Activated T-helper 1 cell treated with anti-CD3 and anti-CD28 coated beads, Interleukin-12 subunit alpha, Interleukin-12 subunit beta, Interleukin-2, Interleukin-4 antibody, amounts not matched to agents 30 ng/mL and 10 ng/mL and 1 ng/mL, durations not matched to agents 14 hours and 24 hours and 36 hours (primary cell): ENCODE results near the gene CDR2. TPM values are rescaled to one million over a fixed set of nuclear protein-coding genes. Genes with fewer than 3 reads are reported as not detected.
"Not testable (repeated sequence)": the region's sequence is repeated elsewhere in the genome, so short reads cannot be mapped to it uniquely, and the experiment has no call there.

Experiments used
- DNase-seq: peaks from one replicate; pipeline ENCODE4 v3.0.0; 2021; ENCODE audit warnings: low spot score
- H3K27ac Mint-ChIP-seq: one replicate; pipeline ENCODE4 v1.8.0; 2021; ENCODE audit warnings: mild to moderate bottlenecking, mixed read lengths
- H3K27me3 Mint-ChIP-seq: one replicate; pipeline ENCODE4 v1.8.0; 2022; ENCODE audit warnings: mild to moderate bottlenecking, moderate library complexity, mixed read lengths; ENCODE audit not compliant: insufficient read depth
- H3K36me3 Mint-ChIP-seq: one replicate; pipeline ENCODE4 v1.8.0; 2021; ENCODE audit warnings: low read depth, mixed read lengths
- H3K4me1 Mint-ChIP-seq: one replicate; pipeline ENCODE4 v1.8.0; 2021; ENCODE audit warnings: low read depth, mixed read lengths
- H3K4me3 Mint-ChIP-seq: one replicate; pipeline ENCODE4 v1.8.0; 2021; ENCODE audit warnings: mild to moderate bottlenecking, moderate library complexity, mixed read lengths
- H3K9me3 Mint-ChIP-seq: one replicate; pipeline ENCODE4 v1.8.0; 2021; ENCODE audit warnings: mixed read lengths
- intact Hi-C: fragments of 100-400 bp; cut with micrococcal nuclease; formaldehyde crosslinking; loops from one replicate; pipeline ENCODE4 v1.15.1; 2024
- total RNA-seq: library from RNA; stranded (reverse); gene quantifications from 2 replicates; pipeline ENCODE4 v1.2.3, GENCODE V29; 2022

CDR2 gene
- total RNA-seq, 1 donor from 2014 or later: 43.5 TPM

- no peaks in the 10 kb centered on the region for H3K9me3 Mint-ChIP-seq
- intact Hi-C loops: loop anchor here (1.0 to 5.0 kb wide), 9 partner anchors 15 to 421 kb away; partner anchors contain the start of genes EEF2K, MOSMO and UQCRC2
- H3K27me3 Mint-ChIP-seq: peaks cover 2% of the 10 kb centered on the region
- H3K4me1 Mint-ChIP-seq: peaks cover 50% of the 10 kb centered on the region
- H3K4me3 Mint-ChIP-seq: peak overlapping the region; percentile 97
- H3K27ac Mint-ChIP-seq: peak overlapping the region; percentile 91
- H3K36me3 Mint-ChIP-seq: peaks cover 9% of the 10 kb centered on the region
- peak; percentile 5 for DNase-seq
Observed at GRCh38 chr16:22373662-22374310, 633 bp downstream of the CDR2 start.

- peaks cover 55% of the 10 kb centered on the region for H3K4me1 Mint-ChIP-seq
- H3K4me3 Mint-ChIP-seq: peak overlapping the region; percentile 97
Observed at GRCh38 chr16:22372882-22373661, 1.3 kb downstream of the CDR2 start.

GRCh38 chr16:22370038-22370820 is 4.2 kb downstream of the CDR2 start:
- peak overlapping the region; percentile 97 for H3K4me3 Mint-ChIP-seq
- DNase-seq: no peak
- H3K27me3 Mint-ChIP-seq: no peaks in the 10 kb centered on the region
- intact Hi-C loops: loop anchor here (5.0 kb wide), 3 partner anchors 33 to 418 kb away; partner anchors contain the start of genes MOSMO and UQCRC2
- peaks cover 76% of the 10 kb centered on the region for H3K4me1 Mint-ChIP-seq
- peaks cover 7% of the 10 kb centered on the region for H3K9me3 Mint-ChIP-seq
- H3K36me3 Mint-ChIP-seq: peaks cover 30% of the 10 kb centered on the region
- peak overlapping the region; percentile 55 for H3K27ac Mint-ChIP-seq

More at GRCh38 chr16:22372882-22373661, 1.3 kb downstream of the CDR2 start:
- H3K27me3 Mint-ChIP-seq: peaks cover 2% of the 10 kb centered on the region
- intact Hi-C loops: loop anchor here (5.0 kb wide), 3 partner anchors 36 to 421 kb away; partner anchors contain the start of genes MOSMO and UQCRC2
- peak overlapping the region; percentile 91 for H3K27ac Mint-ChIP-seq
- peak; percentile 8 for DNase-seq
- peaks cover 12% of the 10 kb centered on the region for H3K36me3 Mint-ChIP-seq
- H3K9me3 Mint-ChIP-seq: no peaks in the 10 kb centered on the region

GRCh38 chr16:22369221-22369811 is 5.1 kb downstream of the CDR2 start:
- peaks cover 7% of the 10 kb centered on the region for H3K9me3 Mint-ChIP-seq
- DNase-seq: no peak
- H3K36me3 Mint-ChIP-seq: peaks cover 39% of the 10 kb centered on the region
- no peaks in the 10 kb centered on the region for H3K27me3 Mint-ChIP-seq
- H3K4me1 Mint-ChIP-seq: peaks cover 83% of the 10 kb centered on the region
- H3K27ac Mint-ChIP-seq: peak overlapping the region; percentile 58
- intact Hi-C loops: loop anchor here (1.0 kb wide), 1 partner anchor 48 kb away; no protein-coding TSS in a partner anchor
- H3K4me3 Mint-ChIP-seq: peak overlapping the region; percentile 15

GRCh38 chr16:22368200-22368826 is 6.1 kb downstream of the CDR2 start:
- intact Hi-C loops: not testable (repeated sequence)

GRCh38 chr16:22366889-22367288 is 7.5 kb downstream of the CDR2 start:
- peaks cover 7% of the 10 kb centered on the region for H3K9me3 Mint-ChIP-seq
- H3K36me3 Mint-ChIP-seq: peaks cover 53% of the 10 kb centered on the region
- H3K4me1 Mint-ChIP-seq: peaks cover 86% of the 10 kb centered on the region
- H3K27me3 Mint-ChIP-seq: no peaks in the 10 kb centered on the region
- H3K27ac Mint-ChIP-seq: peak overlapping the region; percentile 29
- intact Hi-C loops: no loop called here
- peak overlapping the region; percentile 30 for H3K4me3 Mint-ChIP-seq
- no peak for DNase-seq

More at GRCh38 chr16:22368200-22368826, 6.1 kb downstream of the CDR2 start:
- DNase-seq, H3K4me3 Mint-ChIP-seq, H3K27me3 Mint-ChIP-seq, H3K9me3 Mint-ChIP-seq: not testable (repeated sequence)
- peaks cover 92% of the 10 kb centered on the region for H3K4me1 Mint-ChIP-seq
- peak overlapping the region; percentile 13 for H3K27ac Mint-ChIP-seq
- peaks cover 43% of the 10 kb centered on the region for H3K36me3 Mint-ChIP-seq

GRCh38 chr16:22366371-22366770 is 8.0 kb downstream of the CDR2 start:
- Mint-ChIP-seq H3K36me3 (peaks cover 53% of the 10 kb centered on the region), H3K4me3 (peak overlapping the region; percentile 30)

GRCh38 chr16:22364241-22364640 is 10.2 kb downstream of the CDR2 start:
- no peak for DNase-seq
- H3K4me1 Mint-ChIP-seq: peaks cover 81% of the 10 kb centered on the region
- H3K36me3 Mint-ChIP-seq: peaks cover 64% of the 10 kb centered on the region
- intact Hi-C loops: no loop called here
- H3K27me3 Mint-ChIP-seq: no peaks in the 10 kb centered on the region
- no peak overlapping the region for H3K4me3 Mint-ChIP-seq
- H3K27ac Mint-ChIP-seq: no peak overlapping the region
- H3K9me3 Mint-ChIP-seq: peaks cover 7% of the 10 kb centered on the region

More at GRCh38 chr16:22366371-22366770, 8.0 kb downstream of the CDR2 start:
- no peaks in the 10 kb centered on the region for H3K27me3 Mint-ChIP-seq
- H3K9me3 Mint-ChIP-seq: peaks cover 7% of the 10 kb centered on the region
- H3K4me1 Mint-ChIP-seq: peaks cover 84% of the 10 kb centered on the region
- DNase-seq: no peak
- peak overlapping the region; percentile 50 for H3K27ac Mint-ChIP-seq
- intact Hi-C loops: no loop called here

GRCh38 chr16:22360963-22361659 is 13.3 kb downstream of the CDR2 start:
- H3K4me1 Mint-ChIP-seq: peaks cover 77% of the 10 kb centered on the region
- peaks cover 1% of the 10 kb centered on the region for H3K9me3 Mint-ChIP-seq
- DNase-seq: no peak
- intact Hi-C loops: no loop called here
- H3K27me3 Mint-ChIP-seq: no peaks in the 10 kb centered on the region
- H3K4me3 Mint-ChIP-seq: no peak overlapping the region
- H3K27ac Mint-ChIP-seq: peak overlapping the region; percentile 74
- H3K36me3 Mint-ChIP-seq: peaks cover 60% of the 10 kb centered on the region

GRCh38 chr16:22359679-22360078 is 14.7 kb downstream of the CDR2 start:
- H3K9me3 Mint-ChIP-seq: no peaks in the 10 kb centered on the region
- DNase-seq: no peak
- intact Hi-C loops: no loop called here
- H3K36me3 Mint-ChIP-seq: peaks cover 53% of the 10 kb centered on the region
- H3K4me3 Mint-ChIP-seq: no peak overlapping the region
- H3K4me1 Mint-ChIP-seq: peaks cover 77% of the 10 kb centered on the region
- no peaks in the 10 kb centered on the region for H3K27me3 Mint-ChIP-seq
- peak overlapping the region; percentile 13 for H3K27ac Mint-ChIP-seq

GRCh38 chr16:22358000-22358399 is 16.4 kb downstream of the CDR2 start:
- intact Hi-C loops: loop anchor here (1.0 kb wide), 1 partner anchor 16 kb away; the partner anchor contains the start of gene CDR2
- peaks cover 39% of the 10 kb centered on the region for H3K36me3 Mint-ChIP-seq

More at GRCh38 chr16:22358000-22358399, 16.4 kb downstream of the CDR2 start:
- Mint-ChIP-seq H3K4me1 (peaks cover 81% of the 10 kb centered on the region), H3K27me3 (no peaks in the 10 kb centered on the region), H3K9me3 (no peaks in the 10 kb centered on the region), H3K4me3 (peak overlapping the region; percentile 43), H3K27ac (peak overlapping the region; percentile 99)
- DNase-seq: peak; percentile 16
